Astrocyte (in vitro differentiated cells and primary cell): Measurements from ENCODE around the gene MYH7B. TPM values are rescaled to one million over a fixed set of nuclear protein-coding genes. Genes with fewer than 3 reads are reported as not detected.

Source experiments
- DNase-seq: peaks from one replicate; pipeline ENCODE4 v3.0.0-alpha.2; 2010; ENCODE audit warnings: low read depth
- FAIRE-seq: peaks from 2 replicates; lab custom pipeline; 2011; peaks lifted over from hg19 to GRCh38; lab: Jason Lieb, UNC
- H2AFZ ChIP-seq: 2 replicates; pipeline ENCODE4 v1.6.0; 2012; ENCODE audit warnings: low read depth, low read length, inconsistent platforms
- H3K27ac ChIP-seq: 2 replicates; pipeline ENCODE4 v1.5.1; 2011; ENCODE audit warnings: low read depth, low read length, inconsistent platforms
- H3K27me3 ChIP-seq: 2 replicates; pipeline ENCODE4 v1.6.0; 2011; ENCODE audit warnings: low read length, inconsistent platforms; ENCODE audit not compliant: insufficient read depth
- H3K36me3 ChIP-seq: 2 replicates; pipeline ENCODE4 v1.5.1; 2011; ENCODE audit warnings: low read length, inconsistent platforms; ENCODE audit not compliant: insufficient read depth
- H3K4me1 ChIP-seq: 2 replicates; pipeline ENCODE4 v1.5.1; 2011; ENCODE audit warnings: low read length, inconsistent platforms; ENCODE audit not compliant: insufficient read depth
- H3K4me2 ChIP-seq: 2 replicates; pipeline ENCODE4 v1.6.0; 2012; ENCODE audit warnings: low read length, inconsistent platforms
- H3K4me3 ChIP-seq: 2 replicates; pipeline ENCODE4 v1.5.1; 2011; ENCODE audit warnings: low read depth, mild to moderate bottlenecking, low read length, inconsistent platforms; ENCODE audit not compliant: insufficient read depth
- H3K79me2 ChIP-seq: 2 replicates; pipeline ENCODE4 v1.6.0; 2012; ENCODE audit warnings: mild to moderate bottlenecking, low read length, inconsistent platforms; ENCODE audit not compliant: insufficient read depth
- H3K9ac ChIP-seq: 2 replicates; pipeline ENCODE4 v1.6.0; 2012; ENCODE audit warnings: mild to moderate bottlenecking, low read length, inconsistent platforms
- H3K9me3 ChIP-seq: 2 replicates; pipeline ENCODE4 v1.5.1; 2012; ENCODE audit warnings: low read depth, mild to moderate bottlenecking, low read length, inconsistent platforms; ENCODE audit not compliant: insufficient read depth
- H4K20me1 ChIP-seq: 2 replicates; pipeline ENCODE4 v1.6.0; 2012; ENCODE audit warnings: low read length, inconsistent platforms; ENCODE audit not compliant: insufficient read depth
- H3K27ac Mint-ChIP-seq: one replicate; pipeline ENCODE4 v1.8.0; 2021; ENCODE audit warnings: mild to moderate bottlenecking, mixed read lengths; ENCODE audit not compliant: unreplicated experiment
- H3K27me3 Mint-ChIP-seq: one replicate; pipeline ENCODE4 v1.8.0; 2021; ENCODE audit warnings: low read depth, mixed read lengths; ENCODE audit not compliant: unreplicated experiment
- H3K36me3 Mint-ChIP-seq: one replicate; pipeline ENCODE4 v1.8.0; 2021; ENCODE audit warnings: low read depth, mixed read lengths; ENCODE audit not compliant: unreplicated experiment
- H3K4me1 Mint-ChIP-seq: one replicate; pipeline ENCODE4 v1.8.0; 2021; ENCODE audit warnings: low read depth, mixed read lengths; ENCODE audit not compliant: unreplicated experiment
- H3K4me3 Mint-ChIP-seq: one replicate; pipeline ENCODE4 v1.8.0; 2021; ENCODE audit warnings: mild to moderate bottlenecking, moderate library complexity, mixed read lengths; ENCODE audit not compliant: unreplicated experiment
- H3K9me3 Mint-ChIP-seq: one replicate; pipeline ENCODE4 v1.8.0; 2021; ENCODE audit warnings: mild to moderate bottlenecking, mixed read lengths; ENCODE audit not compliant: unreplicated experiment
- CTCF ChIP-seq: IDR thresholded peaks from 2 replicates; pipeline ENCODE4 v1.5.1; 2011; ENCODE audit warnings: low read depth, mild to moderate bottlenecking, inconsistent platforms, low read length, moderate library complexity; ENCODE audit not compliant: insufficient read depth
- EZH2 ChIP-seq: IDR thresholded peaks from 2 replicates; pipeline ENCODE4 v1.6.1; 2012; ENCODE audit warnings: mild to moderate bottlenecking, low read length, inconsistent platforms; ENCODE audit not compliant: insufficient read depth
- total RNA-seq: library from RNA; stranded (reverse); gene quantifications from 2 replicates; pipeline ENCODE4 v1.2.1, GENCODE V29; 2021

The MYH7B gene
- total RNA-seq, 1 donor from 2014 or later = 0.11 TPM

DNA sequence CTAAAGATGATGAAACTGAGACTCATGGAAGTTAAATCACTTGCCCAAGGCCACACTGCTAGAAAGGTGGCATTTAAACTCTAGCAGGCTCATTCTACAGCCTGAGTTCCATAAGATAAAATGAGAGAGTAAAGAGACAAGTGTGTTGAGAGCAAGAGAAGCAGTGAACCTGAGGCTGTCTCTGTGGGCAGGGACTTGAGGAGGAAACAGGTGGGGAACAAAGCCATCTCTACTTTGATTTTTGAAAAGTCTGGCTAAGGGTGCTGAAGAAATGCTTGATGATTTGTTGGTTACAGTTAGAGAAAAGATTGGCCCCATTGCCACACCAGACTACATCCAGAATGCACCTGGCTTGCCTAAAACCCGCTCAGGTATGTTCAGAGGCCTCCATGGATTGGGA lies 29.1 kb upstream of the MYH7B start:
- TF ChIP-seq EZH2 = no peak
- TF ChIP-seq CTCF = no peak
- Histone ChIP-seq H3K4me1 (peaks cover 7% of the 10 kb centered on the region), H3K9me3 (no peaks in the 10 kb centered on the region), H3K79me2 (no peaks in the 10 kb centered on the region), H3K27me3 (no peaks in the 10 kb centered on the region), H3K9ac (no peak overlapping the region), H4K20me1 (no peaks in the 10 kb centered on the region), H3K4me2 (no peak overlapping the region), H3K36me3 (peaks cover 17% of the 10 kb centered on the region), H3K27ac (no peak overlapping the region), H2AFZ (no peak overlapping the region), H3K4me3 (no peak overlapping the region)
- H3K27me3 Mint-ChIP-seq = no peaks in the 10 kb centered on the region
- H3K9me3 Mint-ChIP-seq = peaks cover 3% of the 10 kb centered on the region
- no peak overlapping the region for H3K27ac Mint-ChIP-seq
- H3K4me3 Mint-ChIP-seq = no peak overlapping the region
- H3K4me1 Mint-ChIP-seq = peaks cover 3% of the 10 kb centered on the region
- no peak for FAIRE-seq
- DNase-seq = no peak
- peaks cover 44% of the 10 kb centered on the region for H3K36me3 Mint-ChIP-seq

DNA sequence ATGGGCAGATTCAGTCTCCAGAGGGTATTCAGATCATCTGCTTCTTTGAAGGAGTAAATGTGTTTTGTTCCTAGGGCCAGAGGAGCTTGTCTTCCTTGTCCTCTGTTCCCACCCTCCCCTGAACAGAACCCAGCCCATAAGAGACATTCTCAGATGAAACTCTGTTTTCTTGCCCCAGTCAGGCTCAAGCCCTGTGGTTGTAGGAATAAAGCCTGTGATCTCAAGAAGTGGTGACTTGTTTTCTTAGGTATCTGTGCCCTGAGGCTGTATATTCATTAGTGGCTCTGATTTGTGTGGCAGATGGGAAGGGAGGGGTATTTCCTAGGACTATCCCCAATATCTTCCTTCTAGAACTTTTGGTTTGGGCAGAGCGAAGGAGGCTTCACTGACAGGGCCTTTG lies 27.9 kb upstream of the MYH7B start:
- peaks cover 21% of the 10 kb centered on the region for H3K36me3 ChIP-seq

More for the DNA sequence above, 27.9 kb upstream of the MYH7B start:
- DNase-seq (no peak), FAIRE-seq (no peak)
- Mint-ChIP-seq H3K27me3 (no peaks in the 10 kb centered on the region), H3K4me3 (no peak overlapping the region), H3K27ac (no peak overlapping the region), H3K9me3 (peaks cover 2% of the 10 kb centered on the region), H3K4me1 (peaks cover 3% of the 10 kb centered on the region), H3K36me3 (peaks cover 49% of the 10 kb centered on the region)
- Histone ChIP-seq H2AFZ (no peak overlapping the region), H3K4me2 (no peak overlapping the region), H3K9me3 (no peaks in the 10 kb centered on the region), H3K9ac (no peak overlapping the region), H3K4me1 (peaks cover 3% of the 10 kb centered on the region), H3K79me2 (no peaks in the 10 kb centered on the region), H3K4me3 (no peak overlapping the region), H3K27ac (no peak overlapping the region), H4K20me1 (no peaks in the 10 kb centered on the region), H3K27me3 (no peaks in the 10 kb centered on the region)
- TF ChIP-seq EZH2 = no peak
- no peak for TF ChIP-seq CTCF
